ENCODE results near the gene PAFAH1B2. TPM values are rescaled to one million over a fixed set of nuclear protein-coding genes. Genes with fewer than 3 reads are reported as not detected.

Gene PAFAH1B2
- total RNA-seq, 1 experiment from 2014 or later, result 91.3 TPM

- Histone ChIP-seq H3K4me3 (peak within 1 kb of the TSS; percentile 85), H3K4me2 (peak within 1 kb of the TSS; percentile 91), H3K27ac (peak within 1 kb of the TSS; percentile 73), H3K79me2 (ENCODE audit: low read depth) (peaks cover 45% of the 10 kb centered on the region), H3K9me2 (ENCODE audit: insufficient read depth) (no peaks in the 10 kb centered on the region), H4K20me1 (ENCODE audit: insufficient read depth) (peaks cover 30% of the 10 kb centered on the region), H3K27me3 (ENCODE audit: insufficient read depth, low read depth) (no peaks in the 10 kb centered on the region), H3K36me3 (ENCODE audit: low read depth) (no peaks in the 10 kb centered on the region), H3K4me1 (replicated peaks; ENCODE audit: insufficient read depth) (peaks cover 41% of the 10 kb centered on the region), H3K9me3 (ENCODE audit: insufficient read depth, low read depth) (no peaks in the 10 kb centered on the region), H2AFZ (peak within 1 kb of the TSS; percentile 97), H3F3A (ENCODE audit: insufficient read depth, low read depth) (peaks cover 24% of the 10 kb centered on the region; the same call in 1 of the 2 replicates)
- ChIA-PET CTCF (interaction anchor here (0.6 to 0.9 kb wide), 3 partner anchors 151 to 218 kb away, joined by 3 to 9 read pairs (median 3); no protein-coding TSS in a partner anchor), POLR2A (ENCODE audit: unreplicated experiment) (interaction anchor here (0.6 to 0.8 kb wide), 7 partner anchors 8 to 308 kb away, joined by 3 to 5 read pairs (median 3); no protein-coding TSS in a partner anchor)
- TSS peak; percentile 93 for BruUV-seq (replicated peaks)
- intact Hi-C loops (cut with micrococcal nuclease; ENCODE audit: unreplicated experiment), result loop anchor here (1.0 to 10.0 kb wide), 4 partner anchors 71 to 308 kb away; partner anchors contain the start of gene APOA5
- TF ChIP-seq CTCF (conservative IDR thresholded peaks at IDR 0.05), result peak; percentile 68
- TF ChIP-seq EZH2 (IDR thresholded peaks at IDR 0.05; ENCODE audit: low read depth), result no peak
- DNase-seq, result peak; percentile 82 to 90
These were observed 45.5 kb upstream of the PAFAH1B2 start, which contains the start of gene SIK3 for GRCh38 chr11:117098269-117099232. Gene SIK3, minus strand, starts transcription at chr11:117098428. Its CDS starts 13 bp downstream, at chr11:117098415.

GRCh38 chr11:117099696-117100095 lies 44.4 kb upstream of the PAFAH1B2 start:
- no peaks in the 10 kb centered on the region for H3K36me3 ChIP-seq (ENCODE audit: low read depth)
- peaks cover 22% of the 10 kb centered on the region for H4K20me1 ChIP-seq (ENCODE audit: insufficient read depth)
- H3K4me2 ChIP-seq, result peak overlapping the region; percentile 91; the same call in 1 of the 2 replicates
- H3K4me3 ChIP-seq, result no peak overlapping the region
- H3K79me2 ChIP-seq (ENCODE audit: low read depth), result peaks cover 33% of the 10 kb centered on the region
- DNase-seq, result no peak
- no TSS peak for BruUV-seq (replicated peaks)
- POLR2A ChIA-PET (ENCODE audit: unreplicated experiment), result no interaction called here
- H3K4me1 ChIP-seq (replicated peaks; ENCODE audit: insufficient read depth), result peaks cover 40% of the 10 kb centered on the region
- H3K9me3 ChIP-seq (ENCODE audit: insufficient read depth, low read depth), result no peaks in the 10 kb centered on the region
- H3K27ac ChIP-seq, result peak overlapping the region; percentile 73
- peaks cover 24% of the 10 kb centered on the region; the same call in 1 of the 2 replicates for H3F3A ChIP-seq (ENCODE audit: insufficient read depth, low read depth)
- H2AFZ ChIP-seq, result no peak overlapping the region
- TF ChIP-seq CTCF (conservative IDR thresholded peaks at IDR 0.05) (no peak), EZH2 (IDR thresholded peaks at IDR 0.05; ENCODE audit: low read depth) (no peak)
- no peaks in the 10 kb centered on the region for H3K9me2 ChIP-seq (ENCODE audit: insufficient read depth)
- CTCF ChIA-PET, result no interaction called here
- intact Hi-C loops (cut with micrococcal nuclease; ENCODE audit: unreplicated experiment), result loop anchor here (2.0 to 10.0 kb wide), 3 partner anchors 72 to 309 kb away; partner anchors contain the start of gene APOA5
- H3K27me3 ChIP-seq (ENCODE audit: insufficient read depth, low read depth), result no peaks in the 10 kb centered on the region

GRCh38 chr11:117100556-117100955 lies 43.5 kb upstream of the PAFAH1B2 start:
- Histone ChIP-seq H3K4me1 (replicated peaks; ENCODE audit: insufficient read depth) (peaks cover 31% of the 10 kb centered on the region), H3K27ac (no peak overlapping the region), H3F3A (ENCODE audit: insufficient read depth, low read depth) (peaks cover 24% of the 10 kb centered on the region; the same call in 1 of the 2 replicates), H3K79me2 (ENCODE audit: low read depth) (peaks cover 25% of the 10 kb centered on the region), H3K4me2 (no peak overlapping the region), H3K36me3 (ENCODE audit: low read depth) (no peaks in the 10 kb centered on the region), H3K9me3 (ENCODE audit: insufficient read depth, low read depth) (no peaks in the 10 kb centered on the region), H3K9me2 (ENCODE audit: insufficient read depth) (no peaks in the 10 kb centered on the region), H3K27me3 (ENCODE audit: insufficient read depth, low read depth) (no peaks in the 10 kb centered on the region), H4K20me1 (ENCODE audit: insufficient read depth) (peaks cover 13% of the 10 kb centered on the region), H3K4me3 (no peak overlapping the region), H2AFZ (no peak overlapping the region)
- DNase-seq, result no peak
- ChIA-PET POLR2A (ENCODE audit: unreplicated experiment) (no interaction called here), CTCF (no interaction called here)
- intact Hi-C loops (cut with micrococcal nuclease; ENCODE audit: unreplicated experiment), result no loop called here
- no TSS peak for BruUV-seq (replicated peaks)
- TF ChIP-seq CTCF (conservative IDR thresholded peaks at IDR 0.05), result no peak
- no peak for TF ChIP-seq EZH2 (IDR thresholded peaks at IDR 0.05; ENCODE audit: low read depth)
